Measurements from ENCODE around the gene FGFR3. TPM values are rescaled to one million over a fixed set of nuclear protein-coding genes. Genes with fewer than 3 reads are reported as not detected.

The FGFR3 gene
- total RNA-seq, 4 donors from 2014 or later: 1.2 to 2.0 (median 1.6) TPM

GRCh38 chr4:1825326-1825725 lies 32.2 kb downstream of the FGFR3 start:
- TF ChIP-seq EP300 (IDR thresholded peaks at IDR 0.05) (no peak), POLR2A (IDR thresholded peaks at IDR 0.05; ENCODE audit: low read depth) (no peak), POLR2AphosphoS5 (IDR thresholded peaks at IDR 0.05) (no peak)
- TF ChIP-seq, protein P1, sequence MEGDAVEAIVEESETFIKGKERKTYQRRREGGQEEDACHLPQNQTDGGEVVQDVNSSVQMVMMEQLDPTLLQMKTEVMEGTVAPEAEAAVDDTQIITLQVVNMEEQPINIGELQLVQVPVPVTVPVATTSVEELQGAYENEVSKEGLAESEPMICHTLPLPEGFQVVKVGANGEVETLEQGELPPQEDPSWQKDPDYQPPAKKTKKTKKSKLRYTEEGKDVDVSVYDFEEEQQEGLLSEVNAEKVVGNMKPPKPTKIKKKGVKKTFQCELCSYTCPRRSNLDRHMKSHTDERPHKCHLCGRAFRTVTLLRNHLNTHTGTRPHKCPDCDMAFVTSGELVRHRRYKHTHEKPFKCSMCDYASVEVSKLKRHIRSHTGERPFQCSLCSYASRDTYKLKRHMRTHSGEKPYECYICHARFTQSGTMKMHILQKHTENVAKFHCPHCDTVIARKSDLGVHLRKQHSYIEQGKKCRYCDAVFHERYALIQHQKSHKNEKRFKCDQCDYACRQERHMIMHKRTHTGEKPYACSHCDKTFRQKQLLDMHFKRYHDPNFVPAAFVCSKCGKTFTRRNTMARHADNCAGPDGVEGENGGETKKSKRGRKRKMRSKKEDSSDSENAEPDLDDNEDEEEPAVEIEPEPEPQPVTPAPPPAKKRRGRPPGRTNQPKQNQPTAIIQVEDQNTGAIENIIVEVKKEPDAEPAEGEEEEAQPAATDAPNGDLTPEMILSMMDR (IDR thresholded peaks at IDR 0.05): no peak
- Histone ChIP-seq H3K9me3 (no peaks in the 10 kb centered on the region), H3K4me3 (no peak overlapping the region), H3K27ac (replicated peaks in 1 of 4) (no peak overlapping the region), H3K27me3 (no peaks in the 10 kb centered on the region), H3K4me1 (peaks cover 0 to 8% (median 3%) of the 10 kb centered on the region in 4 donors), H3K36me3 (peaks cover 46 to 79% (median 69%) of the 10 kb centered on the region in 4 donors)
- intact Hi-C loops (cut with DNase I): no loop called here
- no peak for DNase-seq (ENCODE audit: extremely low spot score)
- 81% methylated on average over 19 of the region's 19 CpGs for WGBS

DNA sequence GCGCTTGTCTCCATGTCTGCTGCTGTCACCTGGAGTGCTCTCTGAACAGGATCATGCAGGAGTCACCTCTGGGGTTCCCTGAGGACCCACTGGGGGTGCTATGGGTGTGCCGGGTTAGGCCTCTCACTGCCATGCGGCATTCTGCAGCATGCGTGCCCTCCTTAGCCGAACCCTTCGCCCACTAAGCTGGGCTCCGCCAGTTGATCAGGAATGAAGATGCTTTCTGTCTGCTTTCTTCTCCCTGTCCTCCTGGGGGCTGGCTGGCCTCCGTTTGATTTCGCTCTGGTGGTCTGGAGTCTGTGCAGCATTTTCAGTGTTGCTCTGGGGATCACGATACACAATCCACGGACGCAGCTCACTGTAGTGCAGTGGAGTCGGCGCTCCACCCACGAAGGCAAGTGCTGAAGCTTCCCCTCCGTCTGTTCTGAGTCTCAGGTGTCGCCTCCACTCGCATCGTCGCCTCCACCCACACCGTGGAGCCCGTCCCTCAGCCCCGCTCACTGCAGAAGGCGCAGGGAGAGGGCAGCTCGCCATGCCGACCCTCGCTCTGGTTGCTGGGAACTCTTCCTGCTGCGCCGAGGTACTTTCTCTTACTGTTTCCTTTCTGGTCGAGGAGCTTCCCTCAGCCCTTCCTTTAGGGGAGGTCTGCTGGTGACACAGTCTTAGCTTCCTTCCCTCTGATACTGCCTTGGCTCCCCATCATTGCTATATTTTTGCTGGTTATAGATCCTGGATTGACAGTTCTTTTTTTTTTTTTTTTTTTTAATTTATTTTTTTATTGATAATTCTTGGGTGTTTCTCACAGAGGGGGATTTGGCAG lies 33.6 kb downstream of the FGFR3 start:
- no peaks in the 10 kb centered on the region for H3K27me3 ChIP-seq
- H3K4me3 ChIP-seq: no peak overlapping the region
- peaks cover 0 to 8% (median 3%) of the 10 kb centered on the region in 4 donors for H3K4me1 ChIP-seq
- TF ChIP-seq POLR2A (IDR thresholded peaks at IDR 0.05; ENCODE audit: low read depth): no peak
- no peak for TF ChIP-seq POLR2AphosphoS5 (IDR thresholded peaks at IDR 0.05)
- TF ChIP-seq EP300 (IDR thresholded peaks at IDR 0.05): no peak
- TF ChIP-seq, protein P1 (IDR thresholded peaks at IDR 0.05): no peak
- intact Hi-C loops (cut with DNase I): no loop called here
- H3K9me3 ChIP-seq: no peaks in the 10 kb centered on the region
- no peak overlapping the region for H3K27ac ChIP-seq (replicated peaks in 1 of 4)
- DNase-seq (ENCODE audit: extremely low spot score): no peak
- WGBS: 91% methylated on average over 27 of the region's 30 CpGs
- H3K36me3 ChIP-seq: peaks cover 51 to 79% (median 71%) of the 10 kb centered on the region in 4 donors

DNA sequence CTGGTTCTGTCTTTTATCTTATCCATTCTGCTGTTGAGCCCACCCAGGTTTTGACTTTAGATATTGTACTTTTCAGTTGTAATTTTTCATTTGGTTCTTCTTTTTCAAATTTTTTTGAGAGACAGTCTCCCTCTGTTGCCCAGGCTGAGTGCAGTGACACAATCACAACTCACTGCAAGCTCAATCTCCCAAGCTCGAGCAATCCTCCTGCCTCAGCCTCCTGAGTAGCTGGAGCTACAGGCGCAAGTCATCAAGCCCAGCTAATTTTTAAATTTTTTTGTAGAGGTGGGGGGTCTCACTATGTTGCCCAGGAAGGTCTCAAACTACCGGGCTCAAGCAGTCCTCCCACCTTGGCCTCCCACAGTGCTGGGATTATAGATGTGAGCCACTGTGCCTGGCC lies 37.1 kb downstream of the FGFR3 start:
- Histone ChIP-seq H3K36me3 (peaks cover 51 to 79% (median 71%) of the 10 kb centered on the region in 4 donors), H3K4me1 (peaks cover 0 to 8% (median 3%) of the 10 kb centered on the region in 4 donors), H3K4me3 (no peak overlapping the region), H3K9me3 (no peaks in the 10 kb centered on the region), H3K27me3 (no peaks in the 10 kb centered on the region), H3K27ac (replicated peaks in 1 of 4) (no peak overlapping the region)
- DNase-seq (ENCODE audit: extremely low spot score): no peak
- intact Hi-C loops (cut with DNase I): no loop called here
- no peak for TF ChIP-seq POLR2A (IDR thresholded peaks at IDR 0.05; ENCODE audit: low read depth)
- no peak for TF ChIP-seq EP300 (IDR thresholded peaks at IDR 0.05)
- no peak for TF ChIP-seq POLR2AphosphoS5 (IDR thresholded peaks at IDR 0.05)
- TF ChIP-seq, protein P1 (IDR thresholded peaks at IDR 0.05): no peak
- WGBS: 97% methylated on average over 3 of the region's 3 CpGs

DNA sequence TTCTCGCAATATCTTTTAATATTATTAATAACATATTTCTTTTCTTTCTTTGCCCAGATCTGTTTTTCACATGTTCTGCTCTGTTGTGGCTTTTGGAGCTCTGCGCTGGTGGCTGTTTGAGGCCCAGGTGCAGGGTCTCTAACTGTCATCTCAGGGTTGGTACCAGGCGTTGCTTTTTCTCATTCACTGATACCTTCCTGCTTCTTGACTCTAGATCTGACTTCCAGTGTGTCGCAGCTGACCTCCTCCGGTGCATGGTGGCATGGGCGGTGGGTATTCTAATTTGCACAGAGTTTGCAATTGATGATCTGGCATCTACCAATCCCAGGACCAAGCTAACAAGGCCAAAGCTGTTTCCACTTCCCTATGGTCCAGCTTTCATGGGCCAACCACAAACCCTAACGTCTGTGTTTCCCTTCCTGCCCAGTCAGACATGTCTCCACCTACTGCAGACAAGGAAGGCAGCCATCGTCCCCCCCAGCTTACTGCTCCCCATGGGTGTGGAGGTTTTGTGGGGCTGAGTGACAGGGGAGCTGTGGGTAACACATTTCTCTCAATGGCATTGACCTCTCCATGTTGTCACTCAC lies 37.6 kb downstream of the FGFR3 start:
- H3K36me3 ChIP-seq: peaks cover 53 to 79% (median 71%) of the 10 kb centered on the region in 4 donors
- H3K4me1 ChIP-seq: peaks cover 0 to 8% (median 3%) of the 10 kb centered on the region in 4 donors
- DNase-seq (ENCODE audit: extremely low spot score): no peak
- H3K9me3 ChIP-seq: no peaks in the 10 kb centered on the region
- H3K27ac ChIP-seq (replicated peaks in 1 of 4): no peak overlapping the region
- 85% methylated on average over 8 of the region's 8 CpGs for WGBS
- no peak overlapping the region for H3K4me3 ChIP-seq
- intact Hi-C loops (cut with DNase I): no loop called here
- TF ChIP-seq POLR2A (IDR thresholded peaks at IDR 0.05; ENCODE audit: low read depth) (no peak), EP300 (IDR thresholded peaks at IDR 0.05) (no peak), POLR2AphosphoS5 (IDR thresholded peaks at IDR 0.05) (no peak)
- TF ChIP-seq, protein P1 (IDR thresholded peaks at IDR 0.05): no peak
- no peaks in the 10 kb centered on the region for H3K27me3 ChIP-seq

All from esophagus muscularis mucosa (tissue), 4 donors.